ENCODE measurements around the gene RFX3. TPM values are rescaled to one million over a fixed set of nuclear protein-coding genes. Genes with fewer than 3 reads are reported as not detected.
A peak's percentile ranks its signal among the peaks of the same experiment; 100 is the strongest.

Gene RFX3
- total and polyA plus RNA-seq, 2 of the 13 experiments (the other 11 are each of a cell fraction or from before 2014, with no cell fraction given), result 2.7 to 5.3 TPM

DNA sequence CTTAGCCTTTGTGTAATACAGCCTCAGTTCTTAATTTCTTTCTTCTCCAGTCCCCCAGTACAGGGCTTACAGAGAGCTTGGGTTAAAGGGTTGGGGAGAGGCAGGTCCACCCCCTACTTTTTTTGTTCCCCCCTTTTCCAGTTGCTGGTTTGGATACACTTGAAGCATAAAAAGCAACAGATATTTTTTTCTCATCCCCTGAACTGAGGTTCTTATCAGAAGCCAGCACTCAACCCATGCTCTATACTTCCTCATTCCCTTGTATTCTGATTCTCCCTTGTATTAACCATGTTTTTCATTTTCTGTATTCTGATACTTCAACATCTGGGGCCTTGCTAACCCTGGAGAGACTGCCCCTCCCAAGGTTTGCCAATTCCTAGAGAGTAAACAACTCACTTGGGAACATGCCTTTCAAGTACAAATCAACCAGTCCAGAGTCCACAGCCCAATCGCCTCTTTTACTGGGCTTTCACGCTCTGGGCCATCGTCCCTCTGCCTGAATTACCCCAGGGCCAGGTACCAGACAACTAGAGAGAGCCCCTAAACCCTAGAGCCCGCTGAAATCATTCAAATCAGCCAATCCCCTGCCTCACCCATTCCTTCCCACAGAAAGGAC lies 348.5 kb downstream of the RFX3 start (continued):
- TF ChIP-seq, protein P1, sequence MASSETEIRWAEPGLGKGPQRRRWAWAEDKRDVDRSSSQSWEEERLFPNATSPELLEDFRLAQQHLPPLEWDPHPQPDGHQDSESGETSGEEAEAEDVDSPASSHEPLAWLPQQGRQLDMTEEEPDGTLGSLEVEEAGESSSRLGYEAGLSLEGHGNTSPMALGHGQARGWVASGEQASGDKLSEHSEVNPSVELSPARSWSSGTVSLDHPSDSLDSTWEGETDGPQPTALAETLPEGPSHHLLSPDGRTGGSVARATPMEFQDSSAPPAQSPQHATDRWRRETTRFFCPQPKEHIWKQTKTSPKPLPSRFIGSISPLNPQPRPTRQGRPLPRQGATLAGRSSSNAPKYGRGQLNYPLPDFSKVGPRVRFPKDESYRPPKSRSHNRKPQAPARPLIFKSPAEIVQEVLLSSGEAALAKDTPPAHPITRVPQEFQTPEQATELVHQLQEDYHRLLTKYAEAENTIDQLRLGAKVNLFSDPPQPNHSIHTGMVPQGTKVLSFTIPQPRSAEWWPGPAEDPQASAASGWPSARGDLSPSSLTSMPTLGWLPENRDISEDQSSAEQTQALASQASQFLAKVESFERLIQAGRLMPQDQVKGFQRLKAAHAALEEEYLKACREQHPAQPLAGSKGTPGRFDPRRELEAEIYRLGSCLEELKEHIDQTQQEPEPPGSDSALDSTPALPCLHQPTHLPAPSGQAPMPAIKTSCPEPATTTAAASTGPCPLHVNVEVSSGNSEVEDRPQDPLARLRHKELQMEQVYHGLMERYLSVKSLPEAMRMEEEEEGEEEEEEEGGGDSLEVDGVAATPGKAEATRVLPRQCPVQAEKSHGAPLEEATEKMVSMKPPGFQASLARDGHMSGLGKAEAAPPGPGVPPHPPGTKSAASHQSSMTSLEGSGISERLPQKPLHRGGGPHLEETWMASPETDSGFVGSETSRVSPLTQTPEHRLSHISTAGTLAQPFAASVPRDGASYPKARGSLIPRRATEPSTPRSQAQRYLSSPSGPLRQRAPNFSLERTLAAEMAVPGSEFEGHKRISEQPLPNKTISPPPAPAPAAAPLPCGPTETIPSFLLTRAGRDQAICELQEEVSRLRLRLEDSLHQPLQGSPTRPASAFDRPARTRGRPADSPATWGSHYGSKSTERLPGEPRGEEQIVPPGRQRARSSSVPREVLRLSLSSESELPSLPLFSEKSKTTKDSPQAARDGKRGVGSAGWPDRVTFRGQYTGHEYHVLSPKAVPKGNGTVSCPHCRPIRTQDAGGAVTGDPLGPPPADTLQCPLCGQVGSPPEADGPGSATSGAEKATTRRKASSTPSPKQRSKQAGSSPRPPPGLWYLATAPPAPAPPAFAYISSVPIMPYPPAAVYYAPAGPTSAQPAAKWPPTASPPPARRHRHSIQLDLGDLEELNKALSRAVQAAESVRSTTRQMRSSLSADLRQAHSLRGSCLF (CRISPR knock-in tag; IDR thresholded peaks at IDR 0.05; ENCODE audit: borderline replicate concordance), result no peak
- TF ChIP-seq, protein P2, sequence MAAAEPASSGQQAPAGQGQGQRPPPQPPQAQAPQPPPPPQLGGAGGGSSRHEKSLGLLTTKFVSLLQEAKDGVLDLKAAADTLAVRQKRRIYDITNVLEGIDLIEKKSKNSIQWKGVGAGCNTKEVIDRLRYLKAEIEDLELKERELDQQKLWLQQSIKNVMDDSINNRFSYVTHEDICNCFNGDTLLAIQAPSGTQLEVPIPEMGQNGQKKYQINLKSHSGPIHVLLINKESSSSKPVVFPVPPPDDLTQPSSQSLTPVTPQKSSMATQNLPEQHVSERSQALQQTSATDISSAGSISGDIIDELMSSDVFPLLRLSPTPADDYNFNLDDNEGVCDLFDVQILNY (CRISPR knock-in tag; conservative IDR thresholded peaks at IDR 0.05), result no peak
- 0 out of 2 replicates have a peak, but pooled peaks have one; percentile 44 for TF ChIP-seq SIX4 (CRISPR knock-in tag; IDR thresholded peaks at IDR 0.05)
- TF ChIP-seq ZNF740 (CRISPR knock-in tag; IDR thresholded peaks at IDR 0.05), result no peak
- peak; percentile 45; the same call in 1 of the 2 replicates for TF ChIP-seq KDM4B (CRISPR knock-in tag; IDR thresholded peaks at IDR 0.05)
- TF ChIP-seq, protein P3, sequence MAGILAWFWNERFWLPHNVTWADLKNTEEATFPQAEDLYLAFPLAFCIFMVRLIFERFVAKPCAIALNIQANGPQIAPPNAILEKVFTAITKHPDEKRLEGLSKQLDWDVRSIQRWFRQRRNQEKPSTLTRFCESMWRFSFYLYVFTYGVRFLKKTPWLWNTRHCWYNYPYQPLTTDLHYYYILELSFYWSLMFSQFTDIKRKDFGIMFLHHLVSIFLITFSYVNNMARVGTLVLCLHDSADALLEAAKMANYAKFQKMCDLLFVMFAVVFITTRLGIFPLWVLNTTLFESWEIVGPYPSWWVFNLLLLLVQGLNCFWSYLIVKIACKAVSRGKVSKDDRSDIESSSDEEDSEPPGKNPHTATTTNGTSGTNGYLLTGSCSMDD (CRISPR knock-in tag; IDR thresholded peaks at IDR 0.05), result no peak
- peak; percentile 31; the same call in 1 of the 2 replicates for TF ChIP-seq HOXA3 (CRISPR knock-in tag; IDR thresholded peaks at IDR 0.05)
- TF ChIP-seq, protein P4, sequence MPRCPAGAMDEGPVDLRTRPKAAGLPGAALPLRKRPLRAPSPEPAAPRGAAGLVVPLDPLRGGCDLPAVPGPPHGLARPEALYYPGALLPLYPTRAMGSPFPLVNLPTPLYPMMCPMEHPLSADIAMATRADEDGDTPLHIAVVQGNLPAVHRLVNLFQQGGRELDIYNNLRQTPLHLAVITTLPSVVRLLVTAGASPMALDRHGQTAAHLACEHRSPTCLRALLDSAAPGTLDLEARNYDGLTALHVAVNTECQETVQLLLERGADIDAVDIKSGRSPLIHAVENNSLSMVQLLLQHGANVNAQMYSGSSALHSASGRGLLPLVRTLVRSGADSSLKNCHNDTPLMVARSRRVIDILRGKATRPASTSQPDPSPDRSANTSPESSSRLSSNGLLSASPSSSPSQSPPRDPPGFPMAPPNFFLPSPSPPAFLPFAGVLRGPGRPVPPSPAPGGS (CRISPR knock-in tag; IDR thresholded peaks at IDR 0.05), result no peak
- no peak for TF ChIP-seq ZNF292 (CRISPR knock-in tag; IDR thresholded peaks at IDR 0.05; ENCODE audit: borderline replicate concordance, low read depth)
- TF ChIP-seq, protein P5, sequence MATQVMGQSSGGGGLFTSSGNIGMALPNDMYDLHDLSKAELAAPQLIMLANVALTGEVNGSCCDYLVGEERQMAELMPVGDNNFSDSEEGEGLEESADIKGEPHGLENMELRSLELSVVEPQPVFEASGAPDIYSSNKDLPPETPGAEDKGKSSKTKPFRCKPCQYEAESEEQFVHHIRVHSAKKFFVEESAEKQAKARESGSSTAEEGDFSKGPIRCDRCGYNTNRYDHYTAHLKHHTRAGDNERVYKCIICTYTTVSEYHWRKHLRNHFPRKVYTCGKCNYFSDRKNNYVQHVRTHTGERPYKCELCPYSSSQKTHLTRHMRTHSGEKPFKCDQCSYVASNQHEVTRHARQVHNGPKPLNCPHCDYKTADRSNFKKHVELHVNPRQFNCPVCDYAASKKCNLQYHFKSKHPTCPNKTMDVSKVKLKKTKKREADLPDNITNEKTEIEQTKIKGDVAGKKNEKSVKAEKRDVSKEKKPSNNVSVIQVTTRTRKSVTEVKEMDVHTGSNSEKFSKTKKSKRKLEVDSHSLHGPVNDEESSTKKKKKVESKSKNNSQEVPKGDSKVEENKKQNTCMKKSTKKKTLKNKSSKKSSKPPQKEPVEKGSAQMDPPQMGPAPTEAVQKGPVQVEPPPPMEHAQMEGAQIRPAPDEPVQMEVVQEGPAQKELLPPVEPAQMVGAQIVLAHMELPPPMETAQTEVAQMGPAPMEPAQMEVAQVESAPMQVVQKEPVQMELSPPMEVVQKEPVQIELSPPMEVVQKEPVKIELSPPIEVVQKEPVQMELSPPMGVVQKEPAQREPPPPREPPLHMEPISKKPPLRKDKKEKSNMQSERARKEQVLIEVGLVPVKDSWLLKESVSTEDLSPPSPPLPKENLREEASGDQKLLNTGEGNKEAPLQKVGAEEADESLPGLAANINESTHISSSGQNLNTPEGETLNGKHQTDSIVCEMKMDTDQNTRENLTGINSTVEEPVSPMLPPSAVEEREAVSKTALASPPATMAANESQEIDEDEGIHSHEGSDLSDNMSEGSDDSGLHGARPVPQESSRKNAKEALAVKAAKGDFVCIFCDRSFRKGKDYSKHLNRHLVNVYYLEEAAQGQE (IDR thresholded peaks at IDR 0.05; ENCODE audit: borderline replicate concordance in 1 of 2, low read depth in 1 of 2, low read length in 2 of 2), result 0 out of 4 replicates have a peak, but pooled peaks of 1 of the 2 experiments have one; percentile 39
- no peak for TF ChIP-seq ZKSCAN5 (CRISPR knock-in tag; IDR thresholded peaks at IDR 0.05)
- no peak for TF ChIP-seq ZSCAN20 (CRISPR knock-in tag; IDR thresholded peaks at IDR 0.05; ENCODE audit: borderline replicate concordance)
- no peak for TF ChIP-seq PAWR (CRISPR knock-in tag; IDR thresholded peaks at IDR 0.05; ENCODE audit: borderline replicate concordance)
- 0 out of 2 replicates have a peak, but pooled peaks have one; percentile 34 for TF ChIP-seq ZNF350 (CRISPR knock-in tag; IDR thresholded peaks at IDR 0.05; ENCODE audit: borderline replicate concordance, low read depth)
- 0 out of 2 replicates have a peak, but pooled peaks have one; percentile 13 for TF ChIP-seq ZNF629 (CRISPR knock-in tag; conservative IDR thresholded peaks at IDR 0.05)
- TF ChIP-seq MIXL1 (CRISPR knock-in tag; IDR thresholded peaks at IDR 0.05), result peak; percentile 59; the same call in 1 of the 2 replicates
- TF ChIP-seq FOXK2 (IDR thresholded peaks at IDR 0.05), result no peak

All from HepG2 (cell line).